Gastroesophageal sphincter (tissue), 3 donors: ENCODE measurements around the gene CIB2.

ENCODE experiments used
- POLR2A ChIP-seq, 2 donors: fragments of 450-650 bp; IDR thresholded peaks; one replicate each; pipeline ENCODE4 v1.6.1; 2017; ENCODE audit warnings: antibody characterized with exemption in 2 of 2, mild to moderate bottlenecking in 2 of 2, moderate library complexity in 1 of 2
- POLR2AphosphoS5 ChIP-seq: sonication (generic); formaldehyde crosslinking; IDR thresholded peaks from one replicate; pipeline ENCODE4 v1.6.1; 2017; ENCODE audit warnings: antibody characterized with exemption
- TF ChIP-seq, protein P1 (sequence below), 4 experiments: fragments of 200-600 bp in 2 of 4; fragments of 450-650 bp in 2 of 4; sonication (generic) in 1 of 4; IDR thresholded peaks; one replicate each; pipeline ENCODE4 v1.5.1; 2017 to 2019; ENCODE audit warnings: antibody characterized with exemption in 4 of 4, mild to moderate bottlenecking in 2 of 4, moderate library complexity in 2 of 4

DNA sequence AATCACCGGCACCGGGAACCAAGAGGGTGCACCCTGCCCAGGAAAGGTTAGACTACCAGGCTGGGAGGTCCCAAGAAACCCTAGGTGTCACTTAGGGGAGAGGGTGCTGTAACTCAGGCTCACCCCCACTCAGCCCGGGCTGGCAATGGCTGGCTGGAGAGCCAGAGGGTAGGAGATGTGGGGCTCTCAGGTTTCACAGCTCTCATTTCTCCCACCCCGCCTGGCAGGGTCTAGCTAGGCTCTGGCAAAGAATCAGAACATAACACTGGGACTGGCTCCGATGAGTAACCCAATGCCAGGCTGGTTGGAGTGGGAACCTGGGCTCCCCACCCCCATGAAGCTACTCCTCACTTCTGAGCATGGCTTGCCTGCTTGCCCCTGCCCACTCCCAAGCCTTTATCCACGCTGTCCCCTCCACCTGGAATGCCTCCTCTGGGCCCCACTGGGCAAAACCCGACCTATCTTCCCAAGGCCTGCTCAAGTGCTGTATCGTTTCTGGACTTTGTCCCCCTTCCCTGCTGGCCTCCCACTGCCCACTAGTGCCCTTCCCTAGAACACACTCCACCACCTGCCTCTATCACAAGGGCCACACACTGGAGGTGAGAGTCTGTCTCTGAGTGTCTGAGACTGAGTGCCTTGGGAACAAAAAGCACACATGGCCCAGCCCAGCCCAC lies 2.0 kb downstream of the CIB2 start:
- TF ChIP-seq, protein P1, sequence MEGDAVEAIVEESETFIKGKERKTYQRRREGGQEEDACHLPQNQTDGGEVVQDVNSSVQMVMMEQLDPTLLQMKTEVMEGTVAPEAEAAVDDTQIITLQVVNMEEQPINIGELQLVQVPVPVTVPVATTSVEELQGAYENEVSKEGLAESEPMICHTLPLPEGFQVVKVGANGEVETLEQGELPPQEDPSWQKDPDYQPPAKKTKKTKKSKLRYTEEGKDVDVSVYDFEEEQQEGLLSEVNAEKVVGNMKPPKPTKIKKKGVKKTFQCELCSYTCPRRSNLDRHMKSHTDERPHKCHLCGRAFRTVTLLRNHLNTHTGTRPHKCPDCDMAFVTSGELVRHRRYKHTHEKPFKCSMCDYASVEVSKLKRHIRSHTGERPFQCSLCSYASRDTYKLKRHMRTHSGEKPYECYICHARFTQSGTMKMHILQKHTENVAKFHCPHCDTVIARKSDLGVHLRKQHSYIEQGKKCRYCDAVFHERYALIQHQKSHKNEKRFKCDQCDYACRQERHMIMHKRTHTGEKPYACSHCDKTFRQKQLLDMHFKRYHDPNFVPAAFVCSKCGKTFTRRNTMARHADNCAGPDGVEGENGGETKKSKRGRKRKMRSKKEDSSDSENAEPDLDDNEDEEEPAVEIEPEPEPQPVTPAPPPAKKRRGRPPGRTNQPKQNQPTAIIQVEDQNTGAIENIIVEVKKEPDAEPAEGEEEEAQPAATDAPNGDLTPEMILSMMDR (IDR thresholded peaks at IDR 0.05) = no peak
- TF ChIP-seq POLR2AphosphoS5 (no peak), POLR2A (IDR thresholded peaks at IDR 0.05) (no peak)
